VCaP (cell line): ENCODE measurements around the gene ENPP1.

Source experiments
- H3K27ac ChIP-seq: fragments of 450-650 bp; 2 replicates; pipeline ENCODE4 v1.5.1; 2017
- TF ChIP-seq, protein P1 (sequence below): fragments of 450-650 bp; conservative IDR thresholded peaks from 2 replicates; pipeline ENCODE4 v1.5.1; 2017; ENCODE audit warnings: mild to moderate bottlenecking, moderate library complexity

The ENPP1 gene

DNA sequence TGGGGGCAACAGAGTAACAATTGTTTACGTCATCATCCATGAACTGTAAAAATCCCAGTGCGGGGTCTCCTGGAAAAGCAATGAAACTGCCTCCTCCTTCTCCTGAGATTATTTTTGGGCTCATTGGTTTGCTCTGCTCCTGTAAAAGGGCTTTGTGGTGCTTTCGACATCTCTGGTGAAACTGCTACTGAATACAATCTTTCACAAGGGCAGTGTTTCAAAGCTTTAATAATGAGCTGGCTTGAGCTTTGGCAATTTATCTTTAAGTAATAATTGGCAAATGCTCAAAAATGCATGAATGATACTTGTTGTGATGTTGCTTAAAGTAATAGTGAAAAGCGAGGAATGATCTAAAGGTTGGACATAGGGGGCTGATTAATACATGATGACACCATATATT lies 43.5 kb upstream of the ENPP1 start:
- TF ChIP-seq, protein P1, sequence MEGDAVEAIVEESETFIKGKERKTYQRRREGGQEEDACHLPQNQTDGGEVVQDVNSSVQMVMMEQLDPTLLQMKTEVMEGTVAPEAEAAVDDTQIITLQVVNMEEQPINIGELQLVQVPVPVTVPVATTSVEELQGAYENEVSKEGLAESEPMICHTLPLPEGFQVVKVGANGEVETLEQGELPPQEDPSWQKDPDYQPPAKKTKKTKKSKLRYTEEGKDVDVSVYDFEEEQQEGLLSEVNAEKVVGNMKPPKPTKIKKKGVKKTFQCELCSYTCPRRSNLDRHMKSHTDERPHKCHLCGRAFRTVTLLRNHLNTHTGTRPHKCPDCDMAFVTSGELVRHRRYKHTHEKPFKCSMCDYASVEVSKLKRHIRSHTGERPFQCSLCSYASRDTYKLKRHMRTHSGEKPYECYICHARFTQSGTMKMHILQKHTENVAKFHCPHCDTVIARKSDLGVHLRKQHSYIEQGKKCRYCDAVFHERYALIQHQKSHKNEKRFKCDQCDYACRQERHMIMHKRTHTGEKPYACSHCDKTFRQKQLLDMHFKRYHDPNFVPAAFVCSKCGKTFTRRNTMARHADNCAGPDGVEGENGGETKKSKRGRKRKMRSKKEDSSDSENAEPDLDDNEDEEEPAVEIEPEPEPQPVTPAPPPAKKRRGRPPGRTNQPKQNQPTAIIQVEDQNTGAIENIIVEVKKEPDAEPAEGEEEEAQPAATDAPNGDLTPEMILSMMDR = no peak
- H3K27ac ChIP-seq = no peak overlapping the region

DNA sequence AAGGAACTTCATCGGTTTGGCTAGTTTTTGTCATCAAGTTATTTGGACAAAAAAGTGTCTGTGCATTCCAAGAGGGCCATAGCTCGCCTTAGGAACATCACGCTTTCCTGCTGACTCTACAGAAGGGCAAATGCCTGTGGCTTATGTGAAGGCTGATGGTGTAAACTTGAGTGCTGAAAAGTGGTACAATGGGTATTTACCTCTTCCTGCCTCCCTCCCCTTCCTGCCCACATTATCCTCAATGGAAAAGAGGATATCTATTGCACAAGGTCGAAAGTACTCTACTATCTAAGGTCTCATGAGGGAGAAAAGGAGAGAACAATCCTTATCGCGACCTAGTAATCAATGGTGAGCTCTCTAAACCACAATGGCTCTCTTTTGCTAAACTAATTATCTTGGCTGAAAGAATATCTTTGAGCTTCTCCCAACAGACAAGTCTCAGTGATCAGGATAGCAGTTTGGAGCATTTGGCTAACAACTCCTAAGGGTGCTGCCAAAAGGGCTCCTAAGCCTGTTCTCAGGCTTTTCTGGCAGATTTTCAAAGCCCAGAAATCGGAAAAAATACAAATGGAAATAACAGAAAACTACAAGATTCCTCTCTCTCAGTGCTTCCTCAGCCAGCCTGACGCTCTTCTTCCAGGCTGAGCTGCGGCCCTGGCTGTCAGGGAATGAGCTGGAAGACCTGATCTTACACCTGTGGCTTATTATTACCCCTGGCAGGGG lies 42.6 kb upstream of the ENPP1 start:
- TF ChIP-seq, protein P1 = no peak
- H3K27ac ChIP-seq = no peak overlapping the region

DNA sequence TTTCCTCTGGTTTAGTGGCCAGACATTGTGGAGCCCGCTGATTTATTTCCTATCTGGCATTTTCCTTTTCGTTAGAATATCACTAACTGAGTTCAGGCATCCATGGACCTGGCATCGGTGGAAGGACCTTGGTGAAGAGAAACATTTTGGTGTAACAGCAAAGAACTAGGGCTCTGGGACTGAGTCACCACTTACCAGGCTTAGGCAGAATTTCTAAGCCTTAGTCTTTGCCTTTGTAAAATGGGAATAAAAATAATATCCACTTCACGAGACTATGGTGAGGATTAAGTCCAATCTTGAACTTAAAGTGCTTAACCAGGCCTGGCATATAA lies 42.0 kb upstream of the ENPP1 start:
- H3K27ac ChIP-seq = no peak overlapping the region
- TF ChIP-seq, protein P1 = no peak

DNA sequence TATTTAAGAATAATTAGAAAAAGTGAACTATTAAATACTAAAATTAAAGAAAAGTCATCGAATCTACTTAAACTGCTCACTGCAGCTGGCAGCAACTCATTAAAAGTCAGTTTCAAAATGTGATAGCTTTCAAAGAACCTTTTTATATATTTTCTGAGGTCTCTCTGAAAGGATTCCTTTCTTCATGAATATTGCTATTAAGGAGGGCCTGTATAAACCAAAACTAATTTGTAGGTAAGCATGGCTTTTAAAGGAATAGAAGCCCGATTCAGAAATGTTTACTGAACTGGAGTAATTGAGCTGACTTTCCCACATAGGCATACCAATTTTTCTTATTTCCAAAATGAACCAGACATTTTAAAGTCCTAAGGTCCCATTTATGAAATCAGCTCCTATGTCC lies 41.2 kb upstream of the ENPP1 start:
- TF ChIP-seq, protein P1 = no peak
- no peak overlapping the region for H3K27ac ChIP-seq

- TF ChIP-seq, protein P1 = no peak
- no peak overlapping the region for H3K27ac ChIP-seq
These were observed 38.9 kb upstream of the ENPP1 start for GRCh38 chr6:131768964-131769363.

GRCh38 chr6:131769385-131770141 lies 38.3 kb upstream of the ENPP1 start:
- TF ChIP-seq, protein P1 = no peak
- no peak overlapping the region for H3K27ac ChIP-seq

- TF ChIP-seq, protein P1 = no peak
- no peak overlapping the region for H3K27ac ChIP-seq
These were observed 37.0 kb upstream of the ENPP1 start for GRCh38 chr6:131770776-131771175.
